ENCODE results near the gene SPEN. TPM values are rescaled to one million over a fixed set of nuclear protein-coding genes. Genes with fewer than 3 reads are reported as not detected.

The SPEN gene
- total and polyA plus RNA-seq, 11 donors: 11.0 to 41.5 (median 21.8) TPM

DNA sequence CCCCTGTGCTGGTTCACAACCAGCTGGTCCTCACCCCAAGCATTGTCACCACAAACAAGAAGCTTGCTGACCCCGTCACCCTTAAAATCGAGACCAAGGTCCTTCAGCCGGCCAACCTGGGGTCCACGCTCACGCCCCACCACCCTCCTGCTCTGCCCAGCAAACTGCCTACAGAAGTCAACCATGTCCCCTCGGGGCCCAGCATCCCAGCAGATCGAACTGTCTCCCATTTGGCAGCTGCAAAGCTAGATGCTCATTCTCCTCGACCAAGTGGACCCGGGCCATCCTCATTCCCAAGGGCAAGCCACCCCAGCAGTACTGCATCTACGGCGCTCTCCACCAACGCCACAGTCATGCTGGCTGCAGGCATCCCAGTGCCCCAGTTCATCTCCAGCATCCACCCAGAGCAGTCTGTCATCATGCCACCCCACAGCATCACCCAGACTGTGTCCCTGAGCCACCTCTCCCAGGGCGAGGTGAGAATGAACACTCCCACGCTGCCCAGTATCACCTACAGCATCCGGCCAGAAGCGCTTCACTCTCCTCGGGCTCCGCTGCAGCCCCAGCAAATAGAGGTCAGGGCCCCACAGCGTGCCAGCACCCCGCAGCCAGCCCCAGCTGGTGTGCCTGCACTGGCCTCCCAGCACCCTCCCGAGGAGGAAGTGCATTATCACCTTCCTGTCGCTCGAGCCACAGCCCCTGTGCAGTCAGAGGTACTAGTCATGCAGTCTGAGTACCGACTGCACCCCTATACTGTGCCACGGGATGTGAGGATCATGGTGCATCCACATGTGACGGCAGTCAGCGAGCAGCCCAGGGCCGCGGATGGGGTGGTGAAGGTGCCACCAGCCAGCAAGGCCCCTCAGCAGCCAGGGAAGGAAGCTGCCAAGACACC, 87.8 kb downstream of the SPEN start:
- Histone ChIP-seq H3K36me3 (peaks cover 0 to 100% (median 99%) of the 10 kb centered on the region in 9 donors), H3K4me3 (no peak overlapping the region), H3K27me3 (no peaks in the 10 kb centered on the region), H3K27ac (no peak overlapping the region), H3K4me1 (peaks cover 0 to 15% (median 2%) of the 10 kb centered on the region in 12 donors), H3K9me3 (no peaks in the 10 kb centered on the region)
- ATAC-seq: no peak
- 93 to 95% (median 93%) methylated on average over 18 to 29 of the region's 29 CpGs for WGBS, 4 donors
- intact Hi-C loops (cut with DNase I): no loop called here
- no peak for DNase-seq
- TF ChIP-seq, protein P1, sequence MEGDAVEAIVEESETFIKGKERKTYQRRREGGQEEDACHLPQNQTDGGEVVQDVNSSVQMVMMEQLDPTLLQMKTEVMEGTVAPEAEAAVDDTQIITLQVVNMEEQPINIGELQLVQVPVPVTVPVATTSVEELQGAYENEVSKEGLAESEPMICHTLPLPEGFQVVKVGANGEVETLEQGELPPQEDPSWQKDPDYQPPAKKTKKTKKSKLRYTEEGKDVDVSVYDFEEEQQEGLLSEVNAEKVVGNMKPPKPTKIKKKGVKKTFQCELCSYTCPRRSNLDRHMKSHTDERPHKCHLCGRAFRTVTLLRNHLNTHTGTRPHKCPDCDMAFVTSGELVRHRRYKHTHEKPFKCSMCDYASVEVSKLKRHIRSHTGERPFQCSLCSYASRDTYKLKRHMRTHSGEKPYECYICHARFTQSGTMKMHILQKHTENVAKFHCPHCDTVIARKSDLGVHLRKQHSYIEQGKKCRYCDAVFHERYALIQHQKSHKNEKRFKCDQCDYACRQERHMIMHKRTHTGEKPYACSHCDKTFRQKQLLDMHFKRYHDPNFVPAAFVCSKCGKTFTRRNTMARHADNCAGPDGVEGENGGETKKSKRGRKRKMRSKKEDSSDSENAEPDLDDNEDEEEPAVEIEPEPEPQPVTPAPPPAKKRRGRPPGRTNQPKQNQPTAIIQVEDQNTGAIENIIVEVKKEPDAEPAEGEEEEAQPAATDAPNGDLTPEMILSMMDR (IDR thresholded peaks at IDR 0.05): no peak
- TF ChIP-seq POLR2A (IDR thresholded peaks at IDR 0.05): no peak

DNA sequence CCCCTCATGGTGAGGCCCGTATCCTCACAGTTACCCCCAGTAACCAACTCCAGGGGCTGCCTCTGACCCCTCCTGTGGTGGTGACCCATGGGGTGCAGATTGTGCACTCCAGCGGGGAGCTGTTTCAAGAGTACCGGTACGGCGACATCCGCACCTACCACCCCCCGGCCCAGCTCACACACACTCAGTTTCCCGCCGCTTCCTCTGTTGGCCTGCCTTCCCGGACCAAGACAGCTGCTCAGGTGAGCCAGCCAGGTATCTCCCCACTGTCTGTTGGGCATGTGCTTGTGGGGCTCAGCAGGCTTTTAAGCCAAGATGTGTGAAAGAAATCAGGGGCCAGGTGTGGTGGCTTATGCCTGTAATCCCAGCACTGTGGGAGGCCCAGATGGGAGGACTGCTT, 88.5 kb downstream of the SPEN start:
- Histone ChIP-seq H3K36me3 (peaks cover 0 to 100% (median 98%) of the 10 kb centered on the region in 9 donors), H3K27ac (no peak overlapping the region), H3K4me1 (peaks cover 0 to 15% (median 2%) of the 10 kb centered on the region in 12 donors), H3K9me3 (no peaks in the 10 kb centered on the region), H3K27me3 (no peaks in the 10 kb centered on the region), H3K4me3 (no peak overlapping the region)
- intact Hi-C loops (cut with DNase I): no loop called here
- DNase-seq (no peak), ATAC-seq (no peak)
- 91 to 99% (median 96%) methylated on average over 9 to 10 of the region's 10 CpGs for WGBS, 4 donors
- TF ChIP-seq POLR2A (IDR thresholded peaks at IDR 0.05): no peak
- TF ChIP-seq, protein P1 (IDR thresholded peaks at IDR 0.05): no peak

DNA sequence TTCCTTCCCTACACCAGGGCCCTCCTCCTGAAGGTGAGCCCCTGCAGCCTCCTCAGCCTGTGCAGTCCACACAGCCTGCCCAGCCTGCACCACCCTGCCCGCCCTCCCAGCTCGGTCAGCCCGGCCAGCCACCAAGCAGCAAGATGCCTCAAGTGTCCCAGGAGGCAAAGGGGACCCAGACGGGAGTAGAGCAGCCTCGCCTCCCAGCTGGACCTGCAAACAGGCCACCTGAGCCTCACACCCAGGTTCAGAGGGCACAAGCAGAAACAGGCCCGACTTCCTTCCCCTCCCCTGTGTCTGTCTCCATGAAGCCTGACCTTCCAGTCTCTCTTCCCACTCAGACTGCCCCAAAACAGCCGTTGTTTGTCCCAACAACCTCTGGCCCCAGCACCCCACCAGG, 89.6 kb downstream of the SPEN start:
- no peak overlapping the region for H3K4me3 ChIP-seq
- H3K36me3 ChIP-seq: peaks cover 0 to 100% (median 98%) of the 10 kb centered on the region in 9 donors
- WGBS, 4 donors: 85 to 92% (median 87%) methylated on average over 7 of the region's 7 CpGs
- H3K4me1 ChIP-seq: peaks cover 0 to 15% (median 2%) of the 10 kb centered on the region in 12 donors
- no peaks in the 10 kb centered on the region for H3K9me3 ChIP-seq
- ATAC-seq (no peak), DNase-seq (no peak)
- intact Hi-C loops (cut with DNase I): no loop called here
- no peak for TF ChIP-seq POLR2A (IDR thresholded peaks at IDR 0.05)
- TF ChIP-seq, protein P1 (IDR thresholded peaks at IDR 0.05): no peak
- H3K27me3 ChIP-seq: no peaks in the 10 kb centered on the region
- peak overlapping the region in 1 of 12 donors; percentile 11 for H3K27ac ChIP-seq

DNA sequence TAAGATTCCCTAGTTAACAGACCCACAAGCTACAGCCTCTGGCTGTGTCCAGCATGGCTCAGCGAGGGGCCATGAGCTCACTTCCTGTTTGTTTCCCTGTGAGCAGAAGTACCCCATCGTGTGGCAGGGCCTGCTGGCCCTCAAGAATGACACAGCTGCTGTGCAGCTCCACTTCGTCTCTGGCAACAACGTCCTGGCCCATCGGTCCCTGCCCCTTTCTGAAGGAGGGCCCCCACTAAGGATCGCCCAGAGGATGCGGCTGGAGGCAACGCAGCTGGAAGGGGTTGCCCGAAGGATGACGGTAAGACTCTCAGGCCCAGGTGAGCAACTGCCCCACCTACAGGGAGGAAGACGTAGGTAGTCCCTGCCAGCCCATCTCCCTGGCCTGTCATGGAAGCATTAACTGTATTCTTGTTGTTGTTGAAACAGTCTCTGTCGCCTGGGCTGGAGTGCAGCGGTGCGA, 90.2 kb downstream of the SPEN start:
- Histone ChIP-seq H3K9me3 (no peaks in the 10 kb centered on the region), H3K4me1 (peaks cover 0 to 15% (median 2%) of the 10 kb centered on the region in 12 donors), H3K36me3 (peaks cover 0 to 100% (median 98%) of the 10 kb centered on the region in 9 donors), H3K27me3 (no peaks in the 10 kb centered on the region), H3K27ac (peak overlapping the region in 1 of 12 donors; percentile 11), H3K4me3 (no peak overlapping the region)
- 72 to 81% (median 76%) methylated on average over 11 to 14 of the region's 14 CpGs for WGBS, 4 donors
- intact Hi-C loops (cut with DNase I): no loop called here
- no peak for TF ChIP-seq POLR2A (IDR thresholded peaks at IDR 0.05)
- TF ChIP-seq, protein P1 (IDR thresholded peaks at IDR 0.05): no peak
- ATAC-seq (peak in 1 of 4 donors; percentile 20), DNase-seq (no peak)
